ENCODE measurements around the gene VTN.

VTN gene

GRCh38 chr17:28357061-28357900 is 12.8 kb downstream of the VTN start, which contains the start of gene POLDIP2:
TSS of gene POLDIP2 (minus strand) at chr17:28357527. CDS start at chr17:28357448, 79 bp downstream.
- H3K4me3 ChIP-seq (ENCODE audit: extremely low read depth, insufficient read depth, low read length, poor library complexity, severe bottlenecking): peak within 1 kb of the TSS; percentile 93
- WGBS, 2 experiments (ENCODE audit: insufficient coverage in 2 of 2): 0% methylated on average over 67 to 71 of the region's 80 CpGs
- H3K36me3 ChIP-seq (ENCODE audit: control insufficient read depth, insufficient read depth, low read length): peaks cover 63% of the 10 kb centered on the region
- no peaks in the 10 kb centered on the region for H3K9me3 ChIP-seq (ENCODE audit: control insufficient read depth, low read length)
- H3K27ac ChIP-seq (ENCODE audit: low read depth, low read length, severe bottlenecking): peak within 1 kb of the TSS; percentile 71
- H3K4me1 ChIP-seq (ENCODE audit: control insufficient read depth, insufficient read depth, low read length, poor library complexity, severe bottlenecking): peaks cover 15% of the 10 kb centered on the region

DNA sequence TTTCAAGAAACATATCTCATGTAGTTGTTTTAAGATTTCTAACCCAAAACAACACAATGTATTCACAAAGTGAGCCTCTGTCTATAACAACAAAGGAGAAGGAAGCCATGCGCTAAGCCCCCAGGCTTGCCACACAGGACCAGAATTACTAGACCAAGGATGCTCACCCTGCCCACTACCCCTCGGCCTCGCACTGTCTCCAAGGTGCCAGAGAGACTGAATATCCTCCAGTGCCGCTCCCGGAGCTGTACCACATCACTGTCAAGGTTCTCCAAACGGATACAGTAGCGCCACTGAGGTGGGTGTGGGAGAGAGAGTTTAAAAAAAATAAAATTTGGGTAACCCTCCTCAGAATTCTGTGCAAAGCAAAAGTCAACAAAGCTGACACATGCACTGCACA is 19.8 kb downstream of the VTN start:
- Histone ChIP-seq H3K36me3 (ENCODE audit: control insufficient read depth, insufficient read depth, low read length) (peaks cover 95% of the 10 kb centered on the region), H3K9me3 (ENCODE audit: control insufficient read depth, low read length) (no peaks in the 10 kb centered on the region), H3K27ac (ENCODE audit: low read depth, low read length, severe bottlenecking) (no peak overlapping the region), H3K4me1 (ENCODE audit: control insufficient read depth, insufficient read depth, low read length, poor library complexity, severe bottlenecking) (peaks cover 26% of the 10 kb centered on the region), H3K4me3 (ENCODE audit: extremely low read depth, insufficient read depth, low read length, poor library complexity, severe bottlenecking) (no peak overlapping the region)
- WGBS, 2 experiments (ENCODE audit: insufficient coverage in 2 of 2): 97 to 100% methylated on average over 4 to 6 of the region's 7 CpGs

GRCh38 chr17:28348979-28349378 is 21.1 kb downstream of the VTN start:
- peaks cover 95% of the 10 kb centered on the region for H3K36me3 ChIP-seq (ENCODE audit: control insufficient read depth, insufficient read depth, low read length)
- H3K27ac ChIP-seq (ENCODE audit: low read depth, low read length, severe bottlenecking): no peak overlapping the region
- peaks cover 38% of the 10 kb centered on the region for H3K4me1 ChIP-seq (ENCODE audit: control insufficient read depth, insufficient read depth, low read length, poor library complexity, severe bottlenecking)
- 77 to 78% methylated on average over 3 of the region's 3 CpGs for WGBS, 2 experiments (ENCODE audit: insufficient coverage in 2 of 2)
- no peaks in the 10 kb centered on the region for H3K9me3 ChIP-seq (ENCODE audit: control insufficient read depth, low read length)
- H3K4me3 ChIP-seq (ENCODE audit: extremely low read depth, insufficient read depth, low read length, poor library complexity, severe bottlenecking): no peak overlapping the region

DNA sequence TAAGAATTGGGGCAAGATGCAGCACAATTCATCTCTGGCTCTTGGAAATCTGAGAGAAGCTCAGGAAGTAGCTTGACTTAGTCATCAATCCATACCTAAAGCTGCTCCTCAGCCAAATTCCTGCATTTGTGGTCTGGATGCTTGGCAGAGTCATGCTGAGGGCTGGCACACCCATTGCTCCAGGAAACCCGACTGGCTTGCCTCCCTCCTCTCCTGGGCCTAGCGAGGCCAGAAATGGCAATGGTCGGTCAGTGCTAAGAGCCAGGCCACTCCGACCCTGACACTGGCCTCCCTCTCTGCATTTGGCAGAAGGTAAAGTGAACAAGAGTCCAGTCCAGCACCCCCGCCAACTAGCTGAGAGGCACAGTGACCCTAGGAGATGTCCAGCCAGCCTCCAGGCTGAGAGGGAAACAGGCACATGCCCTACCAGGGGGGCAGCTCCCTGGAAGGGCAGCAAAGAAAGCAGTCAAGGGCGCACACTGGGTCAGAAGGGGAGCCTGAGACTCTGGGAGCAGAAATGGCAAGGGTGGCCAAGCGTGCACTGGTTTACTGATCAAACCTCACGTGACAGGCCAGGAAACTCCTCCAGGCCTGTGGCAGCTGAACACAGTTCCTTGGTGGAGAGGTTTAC is 22.7 kb downstream of the VTN start:
- 89 to 91% methylated on average over 7 to 8 of the region's 8 CpGs for WGBS, 2 experiments (ENCODE audit: insufficient coverage in 2 of 2)
- Histone ChIP-seq H3K4me3 (ENCODE audit: extremely low read depth, insufficient read depth, low read length, poor library complexity, severe bottlenecking) (no peak overlapping the region), H3K27ac (ENCODE audit: low read depth, low read length, severe bottlenecking) (peak overlapping the region; percentile 85), H3K4me1 (ENCODE audit: control insufficient read depth, insufficient read depth, low read length, poor library complexity, severe bottlenecking) (peaks cover 38% of the 10 kb centered on the region), H3K9me3 (ENCODE audit: control insufficient read depth, low read length) (no peaks in the 10 kb centered on the region), H3K36me3 (ENCODE audit: control insufficient read depth, insufficient read depth, low read length) (peaks cover 95% of the 10 kb centered on the region)

DNA sequence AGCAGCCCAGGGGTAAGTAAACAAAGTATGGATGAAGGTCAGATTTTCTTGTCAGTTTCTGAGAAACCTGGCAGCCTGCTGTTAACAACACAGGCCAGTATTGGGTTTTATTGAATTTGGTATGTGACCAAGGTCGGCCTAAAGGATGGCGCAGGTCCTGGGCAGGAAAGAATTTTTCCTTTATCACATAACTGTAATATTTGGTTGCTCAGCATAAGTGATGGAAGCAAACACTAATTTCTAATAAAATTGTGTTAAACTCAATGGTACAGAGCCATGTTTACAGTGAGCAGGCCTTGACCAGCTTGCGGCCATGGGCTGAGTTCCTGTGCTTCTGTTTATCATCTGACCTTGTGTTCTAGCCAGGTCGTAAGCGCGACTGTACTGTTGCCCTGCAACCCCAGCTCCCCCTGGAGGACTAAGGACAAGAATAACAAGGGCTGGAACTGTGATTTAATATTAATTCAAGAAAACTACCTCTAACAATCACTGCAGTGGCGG is 23.3 kb downstream of the VTN start:
- 73 to 85% methylated on average over 2 to 4 of the region's 7 CpGs for WGBS, 2 experiments (ENCODE audit: insufficient coverage in 2 of 2)
- Histone ChIP-seq H3K27ac (ENCODE audit: low read depth, low read length, severe bottlenecking) (peak overlapping the region; percentile 85), H3K4me1 (ENCODE audit: control insufficient read depth, insufficient read depth, low read length, poor library complexity, severe bottlenecking) (peaks cover 38% of the 10 kb centered on the region), H3K9me3 (ENCODE audit: control insufficient read depth, low read length) (no peaks in the 10 kb centered on the region), H3K4me3 (ENCODE audit: extremely low read depth, insufficient read depth, low read length, poor library complexity, severe bottlenecking) (no peak overlapping the region), H3K36me3 (ENCODE audit: control insufficient read depth, insufficient read depth, low read length) (peaks cover 97% of the 10 kb centered on the region)

DNA sequence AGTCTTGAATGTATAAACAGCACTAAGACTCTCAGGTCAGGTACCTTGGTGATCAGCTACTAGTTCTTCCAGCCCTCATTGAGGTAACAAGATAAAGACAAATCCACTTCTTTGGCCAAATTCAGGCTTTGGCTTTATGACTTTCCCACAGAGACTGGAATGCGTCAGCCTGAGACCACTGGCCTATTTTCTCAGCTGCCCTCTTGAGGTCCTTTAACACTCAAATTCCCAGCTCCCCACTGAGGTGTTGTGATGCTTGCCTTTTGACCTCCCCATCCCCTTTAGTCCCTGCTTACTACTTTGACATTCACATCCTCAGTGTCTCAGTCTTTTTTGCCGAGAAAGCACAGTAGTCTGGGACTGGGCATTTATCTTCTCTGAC is 23.9 kb downstream of the VTN start:
- H3K4me1 ChIP-seq (ENCODE audit: control insufficient read depth, insufficient read depth, low read length, poor library complexity, severe bottlenecking): peaks cover 38% of the 10 kb centered on the region
- 83 to 100% methylated on average over 1 to 2 of the region's 2 CpGs for WGBS, 2 experiments (ENCODE audit: insufficient coverage in 2 of 2)
- no peak overlapping the region for H3K4me3 ChIP-seq (ENCODE audit: extremely low read depth, insufficient read depth, low read length, poor library complexity, severe bottlenecking)
- H3K9me3 ChIP-seq (ENCODE audit: control insufficient read depth, low read length): no peaks in the 10 kb centered on the region
- H3K27ac ChIP-seq (ENCODE audit: low read depth, low read length, severe bottlenecking): peak overlapping the region; percentile 85
- H3K36me3 ChIP-seq (ENCODE audit: control insufficient read depth, insufficient read depth, low read length): peaks cover 97% of the 10 kb centered on the region

GRCh38 chr17:28345419-28346198 is 24.5 kb downstream of the VTN start:
- Histone ChIP-seq H3K27ac (ENCODE audit: low read depth, low read length, severe bottlenecking) (peak overlapping the region; percentile 85), H3K4me1 (ENCODE audit: control insufficient read depth, insufficient read depth, low read length, poor library complexity, severe bottlenecking) (peaks cover 38% of the 10 kb centered on the region), H3K9me3 (ENCODE audit: control insufficient read depth, low read length) (no peaks in the 10 kb centered on the region), H3K36me3 (ENCODE audit: control insufficient read depth, insufficient read depth, low read length) (peaks cover 97% of the 10 kb centered on the region), H3K4me3 (ENCODE audit: extremely low read depth, insufficient read depth, low read length, poor library complexity, severe bottlenecking) (no peak overlapping the region)
- 94 to 95% methylated on average over 10 to 13 of the region's 13 CpGs for WGBS, 2 experiments (ENCODE audit: insufficient coverage in 2 of 2)

- Histone ChIP-seq H3K9me3 (ENCODE audit: control insufficient read depth, low read length) (no peaks in the 10 kb centered on the region), H3K27ac (ENCODE audit: low read depth, low read length, severe bottlenecking) (no peak overlapping the region), H3K4me1 (ENCODE audit: control insufficient read depth, insufficient read depth, low read length, poor library complexity, severe bottlenecking) (peaks cover 38% of the 10 kb centered on the region), H3K36me3 (ENCODE audit: control insufficient read depth, insufficient read depth, low read length) (peaks cover 97% of the 10 kb centered on the region), H3K4me3 (ENCODE audit: extremely low read depth, insufficient read depth, low read length, poor library complexity, severe bottlenecking) (no peak overlapping the region)
- 97 to 99% methylated on average over 16 to 19 of the region's 19 CpGs for WGBS, 2 experiments (ENCODE audit: insufficient coverage in 2 of 2)
Observed at GRCh38 chr17:28344435-28344901, 25.6 kb downstream of the VTN start.

- peaks cover 38% of the 10 kb centered on the region for H3K4me1 ChIP-seq (ENCODE audit: control insufficient read depth, insufficient read depth, low read length, poor library complexity, severe bottlenecking)
- H3K4me3 ChIP-seq (ENCODE audit: extremely low read depth, insufficient read depth, low read length, poor library complexity, severe bottlenecking): no peak overlapping the region
- H3K9me3 ChIP-seq (ENCODE audit: control insufficient read depth, low read length): no peaks in the 10 kb centered on the region
- WGBS, 2 experiments (ENCODE audit: insufficient coverage in 2 of 2): 93 to 100% methylated on average over 8 to 9 of the region's 9 CpGs
- H3K27ac ChIP-seq (ENCODE audit: low read depth, low read length, severe bottlenecking): no peak overlapping the region
- peaks cover 97% of the 10 kb centered on the region for H3K36me3 ChIP-seq (ENCODE audit: control insufficient read depth, insufficient read depth, low read length)
Observed at GRCh38 chr17:28344011-28344410, 26.1 kb downstream of the VTN start.

DNA sequence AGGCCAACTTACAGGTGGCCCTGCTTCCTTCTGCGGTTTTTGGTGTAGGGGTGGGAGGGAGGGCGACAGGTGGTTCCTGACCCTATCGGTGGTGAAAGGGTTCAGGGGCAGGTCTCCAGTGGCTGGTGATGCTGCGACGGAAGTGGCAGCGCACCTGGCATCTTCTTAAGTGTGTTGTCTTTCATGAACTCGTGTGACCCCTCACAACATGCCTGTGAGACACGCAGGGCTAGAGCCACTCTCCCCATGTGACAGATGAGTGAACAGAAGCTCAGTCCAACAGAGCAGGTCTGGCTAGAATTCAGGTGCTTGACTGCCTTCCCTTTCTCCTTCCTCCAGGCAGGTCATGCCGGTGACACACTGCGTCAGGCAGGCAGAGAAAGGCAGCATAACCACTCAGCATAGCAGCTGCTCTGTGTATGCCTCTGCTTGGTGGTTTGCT is 26.6 kb downstream of the VTN start:
- Histone ChIP-seq H3K4me1 (ENCODE audit: control insufficient read depth, insufficient read depth, low read length, poor library complexity, severe bottlenecking) (peaks cover 41% of the 10 kb centered on the region), H3K36me3 (ENCODE audit: control insufficient read depth, insufficient read depth, low read length) (peaks cover 97% of the 10 kb centered on the region), H3K4me3 (ENCODE audit: extremely low read depth, insufficient read depth, low read length, poor library complexity, severe bottlenecking) (no peak overlapping the region), H3K9me3 (ENCODE audit: control insufficient read depth, low read length) (no peaks in the 10 kb centered on the region), H3K27ac (ENCODE audit: low read depth, low read length, severe bottlenecking) (no peak overlapping the region)
- 95 to 98% methylated on average over 9 to 10 of the region's 10 CpGs for WGBS, 2 experiments (ENCODE audit: insufficient coverage in 2 of 2)
